HCT116 (cell line): ENCODE results near the gene OR1B1. TPM values are rescaled to one million over a fixed set of nuclear protein-coding genes. Genes with fewer than 3 reads are reported as not detected.

ENCODE experiments used
- ATAC-seq: fragments of 200-7000 bp; cut with Tn5 transposase; 2 replicates; pipeline ENCODE4 v1.9.1; 2020; ENCODE audit warnings: mild to moderate bottlenecking, moderate library complexity
- BruUV-seq: library from RNA; stranded (reverse); fragments of 400-500 nt; replicated peaks from 2 replicates; lab custom pipeline; 2021; lab: Mats Ljungman, UMichigan
- CTCF ChIA-PET: fragments of 300-600 bp; sonication (Branson Sonifier 250); formaldehyde crosslinking; loops from one replicate; lab custom pipeline; 2021; ENCODE audit warnings: antibody characterized with exemption; lab: Charles Lee
- POLR2A ChIA-PET: fragments of 300-600, 350-600 bp; sonication (Branson Sonifier 250); formaldehyde crosslinking; loops from one replicate; lab custom pipeline; 2021; ENCODE audit warnings: antibody characterized with exemption; lab: Charles Lee
- RAD21 ChIA-PET, 2 experiments: fragments of 300-600 bp; sonication (Branson Sonifier 250); formaldehyde crosslinking; loops; one replicate each; lab custom pipeline; 2023; ENCODE audit warnings: low total read pairs in 2 of 2; ENCODE audit not compliant: uncharacterized antibody in 2 of 2, unreplicated experiment in 2 of 2, low non-redundant PET in 1 of 2; lab: Charles Lee
- DNase-seq: peaks from one replicate; pipeline ENCODE4 v3.0.0-alpha.2; 2010; ENCODE audit warnings: low read depth, low spot score
- H2AFZ ChIP-seq: fragments of 200-600 bp; shearing (Covaris generic), sonication (generic); 2 replicates; pipeline ENCODE4 v1.6.1; 2017; ENCODE audit warnings: low read depth, mixed run types, mixed read lengths, antibody characterized with exemption, low read length; ENCODE audit not compliant: poor library complexity, severe bottlenecking
- H3K27ac ChIP-seq: 2 replicates; pipeline ENCODE4 v1.5.1; 2012; ENCODE audit warnings: low read depth, low read length
- H3K27me3 ChIP-seq: fragments of 200-600 bp; sonication (generic); 2 replicates; pipeline ENCODE4 v1.6.1; 2016; ENCODE audit warnings: mixed run types, low read length, mixed read lengths; ENCODE audit not compliant: insufficient read depth
- H3K36me3 ChIP-seq, 2 experiments: fragments of 200-500 bp in 1 of 2; fragments of 200-600 bp in 1 of 2; sonication (Bioruptor generic) in 1 of 2; sonication (generic) in 1 of 2; 2 replicates each; pipeline versions ENCODE4 v1.5.1 to v1.6.1; 2014 to 2016; ENCODE audit warnings: low read length in 2 of 2, inconsistent platforms in 1 of 2, mixed read lengths in 1 of 2, mixed run types in 1 of 2; ENCODE audit not compliant: insufficient read depth in 2 of 2, control insufficient read depth in 1 of 2
- H3K4me1 ChIP-seq, 2 experiments: fragments of 200-600 bp in 1 of 2; sonication (generic) in 1 of 2; 2 replicates each; pipeline versions ENCODE4 v1.5.1 to v1.6.1; 2012 to 2017; ENCODE audit warnings: low read length in 2 of 2, inconsistent platforms in 1 of 2, mild to moderate bottlenecking in 1 of 2, mixed read lengths in 1 of 2, mixed run types in 1 of 2, moderate library complexity in 1 of 2; ENCODE audit not compliant: insufficient read depth in 2 of 2, control insufficient read depth in 1 of 2
- H3K4me2 ChIP-seq: fragments of 200-600 bp; sonication (generic); 2 replicates; pipeline ENCODE4 v1.6.1; 2017; ENCODE audit warnings: mixed run types, low read length, mixed read lengths
- H3K4me3 ChIP-seq, 2 experiments: fragments of 200-600 bp in 1 of 2; sonication (generic) in 1 of 2; replicated peaks in 1 of 2; 2 replicates each; pipeline ENCODE4 v1.5.1; 2011 to 2016; ENCODE audit warnings: low read length in 2 of 2, control low read depth in 1 of 2, low read depth in 1 of 2, mild to moderate bottlenecking in 1 of 2, mixed read lengths in 1 of 2, mixed run types in 1 of 2
- H3K79me2 ChIP-seq: fragments of 200-600 bp; sonication (generic); 2 replicates; pipeline ENCODE4 v1.6.1; 2017; ENCODE audit warnings: mild to moderate bottlenecking, mixed run types, low read length, moderate library complexity, mixed read lengths; ENCODE audit not compliant: insufficient read depth
- H3K9ac ChIP-seq: fragments of 200-600 bp; sonication (generic); 2 replicates; pipeline ENCODE4 v1.6.1; 2016; ENCODE audit warnings: low read length, mixed read lengths
- H3K9me2 ChIP-seq: fragments of 200-600 bp; sonication (generic), shearing (Covaris generic); 2 replicates; pipeline ENCODE4 v1.6.1; 2017; ENCODE audit warnings: mixed run types, mild to moderate bottlenecking, moderate library complexity; ENCODE audit not compliant: insufficient read depth
- H3K9me3 ChIP-seq, 2 experiments: fragments of 200-500 bp in 1 of 2; fragments of 200-600 bp in 1 of 2; sonication (Bioruptor generic) in 1 of 2; sonication (generic) in 1 of 2; 2 replicates each; pipeline ENCODE4 v1.6.1; 2014 to 2017; ENCODE audit warnings: low read length in 2 of 2, mixed read lengths in 2 of 2, inconsistent platforms in 1 of 2, low read depth in 1 of 2, mild to moderate bottlenecking in 1 of 2, mixed run types in 1 of 2, moderate library complexity in 1 of 2; ENCODE audit not compliant: control insufficient read depth in 1 of 2, insufficient read depth in 1 of 2
- H4K20me1 ChIP-seq: fragments of 200-600 bp; sonication (generic), shearing (Covaris generic); 2 replicates; pipeline ENCODE4 v1.6.1; 2017; ENCODE audit warnings: mixed run types, mild to moderate bottlenecking, moderate library complexity; ENCODE audit not compliant: insufficient read depth
- CBX3 ChIP-seq: IDR thresholded peaks from 2 replicates; pipeline ENCODE4 v1.6.1; 2012; ENCODE audit warnings: low read depth
- CTCF ChIP-seq, 3 experiments: fragments of 200-600 bp in 1 of 3; sonication (generic) in 1 of 3; IDR thresholded peaks in 2 of 3; conservative IDR thresholded peaks in 1 of 3; 2 replicates each; pipeline ENCODE4 v1.5.1; 2012 to 2017; ENCODE audit warnings: low read depth in 2 of 3, low read length in 2 of 3, antibody characterized with exemption in 1 of 3, borderline replicate concordance in 1 of 3, control low read depth in 1 of 3, mild to moderate bottlenecking in 1 of 3, mixed read lengths in 1 of 3, mixed run types in 1 of 3, moderate library complexity in 1 of 3; ENCODE audit not compliant: insufficient read depth in 1 of 3
- EGR1 ChIP-seq: IDR thresholded peaks from 2 replicates; pipeline ENCODE4 v1.6.1; 2012; ENCODE audit warnings: low read depth
- ELF1 ChIP-seq: IDR thresholded peaks from 2 replicates; pipeline ENCODE4 v1.6.1; 2012; ENCODE audit warnings: low read depth, borderline replicate concordance
- EZH2phosphoT487 ChIP-seq: fragments of 200-600 bp; IDR thresholded peaks from 2 replicates; pipeline ENCODE4 v1.6.1; 2018; ENCODE audit warnings: antibody characterized with exemption, borderline replicate concordance
- FOSL1 ChIP-seq: IDR thresholded peaks from 2 replicates; pipeline ENCODE4 v1.6.1; 2012; ENCODE audit warnings: low read depth
- JUND ChIP-seq: IDR thresholded peaks from 2 replicates; pipeline ENCODE4 v1.6.1; 2012
- MAX ChIP-seq: IDR thresholded peaks from 2 replicates; pipeline ENCODE4 v1.6.1; 2012
- POLR2A ChIP-seq: IDR thresholded peaks from 2 replicates; pipeline ENCODE4 v1.7.0; 2011; ENCODE audit warnings: borderline replicate concordance; ENCODE audit not compliant: insufficient read depth, insufficient read length; ENCODE audit errors: extremely low read depth
- RAD21 ChIP-seq: IDR thresholded peaks from 2 replicates; pipeline ENCODE4 v1.6.1; 2012; ENCODE audit warnings: low read depth, mild to moderate bottlenecking
- REST ChIP-seq: IDR thresholded peaks from 2 replicates; pipeline ENCODE4 v1.6.1; 2012; ENCODE audit warnings: low read depth
- SIN3A ChIP-seq: IDR thresholded peaks from 2 replicates; pipeline ENCODE4 v1.6.1; 2012; ENCODE audit warnings: low read depth
- SP1 ChIP-seq: IDR thresholded peaks from 2 replicates; pipeline ENCODE4 v1.6.1; 2012; ENCODE audit warnings: low read depth
- TCF7L2 ChIP-seq: IDR thresholded peaks from 2 replicates; pipeline ENCODE4 v1.7.0; 2011; ENCODE audit warnings: borderline replicate concordance, inconsistent platforms; ENCODE audit not compliant: insufficient read depth, insufficient read length; ENCODE audit errors: extremely low read depth
- ZBTB33 ChIP-seq: IDR thresholded peaks from 2 replicates; pipeline ENCODE4 v1.6.1; 2011; ENCODE audit warnings: mild to moderate bottlenecking, low read length, moderate library complexity; ENCODE audit not compliant: insufficient replicate concordance; ENCODE audit errors: extremely low read depth
- ZFX ChIP-seq: fragments of 450-650 bp; IDR thresholded peaks from 2 replicates; pipeline ENCODE4 v1.6.1; 2017
- intact Hi-C: fragments of 100-400 bp; cut with micrococcal nuclease; formaldehyde crosslinking; loops from 2 replicates; pipeline ENCODE4 v1.10.0; 2022
- total RNA-seq: library from RNA; stranded (reverse); gene quantifications from one replicate; pipeline ENCODE4 v1.2.1, GENCODE V29; 2021; ENCODE audit not compliant: unreplicated experiment

Gene OR1B1
- total RNA-seq, 1 experiment from 2014 or later, result not detected

- H3K9ac ChIP-seq, result no peak within 1 kb of the TSS
- no peak within 1 kb of the TSS for H3K4me3 ChIP-seq
- H3K4me1 ChIP-seq, result no peaks in the 10 kb centered on the region
- no peak within 1 kb of the TSS for H3K4me2 ChIP-seq
- H3K79me2 ChIP-seq, result no peaks in the 10 kb centered on the region
- ChIA-PET RAD21 (no interaction called here), POLR2A (no interaction called here)
- no peaks in the 10 kb centered on the region for H3K9me2 ChIP-seq
- no peaks in the 10 kb centered on the region for H3K9me3 ChIP-seq
- no peak for DNase-seq
- peaks cover 41% of the 10 kb centered on the region for H3K27me3 ChIP-seq
- H4K20me1 ChIP-seq, result no peaks in the 10 kb centered on the region
- H3K36me3 ChIP-seq, result no peaks in the 10 kb centered on the region
- BruUV-seq, result no TSS peak
- H2AFZ ChIP-seq, result no peak within 1 kb of the TSS
- H3K27ac ChIP-seq, result no peak within 1 kb of the TSS
- TF ChIP-seq CBX3 (no peak), REST (no peak), POLR2A (no peak), SP1 (no peak), MAX (no peak), FOSL1 (no peak), EGR1 (no peak), JUND (no peak), ZFX (no peak), SIN3A (no peak), TCF7L2 (no peak), CTCF (IDR thresholded peaks at IDR 0.05 in 2 of 3, conservative IDR thresholded peaks at IDR 0.05 in 1 of 3; ENCODE audit: borderline replicate concordance in 1 of 3, insufficient read depth in 1 of 3, low read depth in 2 of 3, low read length in 2 of 3) (no peak), EZH2phosphoT487 (no peak), RAD21 (no peak), ELF1 (no peak), ZBTB33 (no peak)
- TF ChIP-seq, all 23 proteins: peak for 0
- intact Hi-C loops, result no loop called here
- CTCF ChIA-PET, result no interaction called here
- ATAC-seq, result no peak
Measured at GRCh38 chr9:122661416-122661815, 4.0 kb upstream of the OR1B1 start, which contains the start of gene OR1L1. OR1L1 (plus strand) TSS chr9:122661716; CDS start chr9:122661716, 0 bp downstream.
